NK-92 (cell line): ENCODE data around the gene KCNAB3.

Experiments
- DNase-seq: peaks from one replicate; lab custom pipeline; 2025; ENCODE audit not compliant: unreplicated experiment; lab: John Stamatoyannopoulos, UW

Gene KCNAB3

GRCh38 chr17:7940743-7941142 is 11.1 kb upstream of the KCNAB3 start:
- no peak for DNase-seq

GRCh38 chr17:7940034-7940433 is 10.4 kb upstream of the KCNAB3 start:
- no peak for DNase-seq

- DNase-seq = no peak
Measured at GRCh38 chr17:7935859-7936258, 6.2 kb upstream of the KCNAB3 start.

GRCh38 chr17:7932949-7933348 is 3.3 kb upstream of the KCNAB3 start:
- DNase-seq = no peak

- DNase-seq = no peak
Measured at GRCh38 chr17:7932483-7932891, 2.8 kb upstream of the KCNAB3 start.

GRCh38 chr17:7931709-7932482 is 2.2 kb upstream of the KCNAB3 start, which contains the start of the genes CNTROB and TRAPPC1:
Gene CNTROB, plus strand, starts transcription at chr17:7932206. Its CDS starts 874 bp downstream, at chr17:7933080.
Gene TRAPPC1, minus strand, starts transcription at chr17:7931946. Its CDS starts 117 bp downstream, at chr17:7931829.
- peak; percentile 91 for DNase-seq

GRCh38 chr17:7930841-7931631 is 1.4 kb upstream of the KCNAB3 start:
- DNase-seq = no peak

- no peak for DNase-seq
Measured at GRCh38 chr17:7927596-7927995, 2.1 kb downstream of the KCNAB3 start.

- no peak for DNase-seq
Measured at GRCh38 chr17:7922845-7923628, 6.6 kb downstream of the KCNAB3 start.

GRCh38 chr17:7922269-7922844 is 7.3 kb downstream of the KCNAB3 start:
- DNase-seq = no peak

- DNase-seq = no peak
Measured at GRCh38 chr17:7916808-7917207, 12.8 kb downstream of the KCNAB3 start.

GRCh38 chr17:7916385-7916682 is 13.3 kb downstream of the KCNAB3 start:
- no peak for DNase-seq

GRCh38 chr17:7915611-7916384 is 13.9 kb downstream of the KCNAB3 start, which contains the start of gene RNF227:
Gene RNF227, minus strand, starts transcription at chr17:7916289. Its CDS starts 94 bp downstream, at chr17:7916195.
- peak; percentile 18 for DNase-seq

GRCh38 chr17:7915179-7915610 is 14.5 kb downstream of the KCNAB3 start:
- DNase-seq = no peak

- DNase-seq = no peak
Measured at GRCh38 chr17:7912927-7913524, 16.6 kb downstream of the KCNAB3 start.

- DNase-seq = no peak
Measured at GRCh38 chr17:7911116-7911515, 18.5 kb downstream of the KCNAB3 start.

GRCh38 chr17:7910711-7911110 is 18.9 kb downstream of the KCNAB3 start:
- DNase-seq = no peak

- DNase-seq = no peak
Measured at GRCh38 chr17:7910281-7910680, 19.4 kb downstream of the KCNAB3 start.

- no peak for DNase-seq
Measured at GRCh38 chr17:7909089-7909488, 20.6 kb downstream of the KCNAB3 start.
